Fibroblast of lung (primary cell): ENCODE measurements around the gene CMSS1.

Source experiments
- EZH2 ChIP-seq: IDR thresholded peaks from 2 replicates; pipeline ENCODE4 v1.5.1; 2012; ENCODE audit warnings: low read length, control low read depth, mild to moderate bottlenecking; ENCODE audit errors: missing control alignments
- TF ChIP-seq, protein P1 (sequence below), 2 donors: IDR thresholded peaks in 1 of 2; conservative IDR thresholded peaks in 1 of 2; 1 replicate in 1 of 2; 2 replicates in 1 of 2; pipeline ENCODE4 v1.5.1; 2011 to 2012; ENCODE audit warnings: low read length in 2 of 2, control low read depth in 1 of 2, inconsistent platforms in 1 of 2, low read depth in 1 of 2, mild to moderate bottlenecking in 1 of 2

DNA sequence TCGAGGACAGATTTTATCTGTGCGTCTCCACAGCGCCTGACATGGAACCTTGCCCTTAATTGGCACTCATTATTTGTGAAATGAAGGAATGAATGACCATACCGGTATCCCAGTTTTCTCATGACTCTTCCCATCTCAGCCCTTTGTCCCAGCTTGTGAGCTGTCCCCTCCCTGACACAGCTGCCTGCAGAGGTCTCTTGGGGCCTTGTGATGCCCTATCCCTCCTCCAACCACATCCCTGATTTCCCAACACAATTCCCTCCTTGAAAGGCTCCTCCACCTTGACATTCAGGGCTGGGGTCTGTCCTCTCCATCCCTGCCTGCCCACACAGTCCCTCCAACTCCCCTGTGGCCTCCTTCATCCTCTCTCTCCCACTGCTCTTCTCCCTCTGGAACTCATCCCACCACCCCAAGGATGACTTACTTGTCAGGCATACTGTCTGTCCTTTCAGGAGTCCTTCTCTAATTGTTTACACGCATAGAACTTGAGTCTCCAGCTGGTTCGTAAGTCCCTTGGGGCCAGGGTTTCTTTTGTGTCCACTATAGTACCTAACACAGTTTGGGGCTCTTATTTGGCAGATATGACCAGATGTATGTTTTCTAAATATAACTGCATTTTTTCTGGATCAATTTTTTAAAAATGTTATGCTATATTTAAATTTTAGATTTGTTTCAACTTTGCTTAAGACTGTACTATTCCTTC lies 332.2 kb downstream of the CMSS1 start:
- TF ChIP-seq, protein P1, sequence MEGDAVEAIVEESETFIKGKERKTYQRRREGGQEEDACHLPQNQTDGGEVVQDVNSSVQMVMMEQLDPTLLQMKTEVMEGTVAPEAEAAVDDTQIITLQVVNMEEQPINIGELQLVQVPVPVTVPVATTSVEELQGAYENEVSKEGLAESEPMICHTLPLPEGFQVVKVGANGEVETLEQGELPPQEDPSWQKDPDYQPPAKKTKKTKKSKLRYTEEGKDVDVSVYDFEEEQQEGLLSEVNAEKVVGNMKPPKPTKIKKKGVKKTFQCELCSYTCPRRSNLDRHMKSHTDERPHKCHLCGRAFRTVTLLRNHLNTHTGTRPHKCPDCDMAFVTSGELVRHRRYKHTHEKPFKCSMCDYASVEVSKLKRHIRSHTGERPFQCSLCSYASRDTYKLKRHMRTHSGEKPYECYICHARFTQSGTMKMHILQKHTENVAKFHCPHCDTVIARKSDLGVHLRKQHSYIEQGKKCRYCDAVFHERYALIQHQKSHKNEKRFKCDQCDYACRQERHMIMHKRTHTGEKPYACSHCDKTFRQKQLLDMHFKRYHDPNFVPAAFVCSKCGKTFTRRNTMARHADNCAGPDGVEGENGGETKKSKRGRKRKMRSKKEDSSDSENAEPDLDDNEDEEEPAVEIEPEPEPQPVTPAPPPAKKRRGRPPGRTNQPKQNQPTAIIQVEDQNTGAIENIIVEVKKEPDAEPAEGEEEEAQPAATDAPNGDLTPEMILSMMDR (conservative IDR thresholded peaks at IDR 0.05 in 1 of 2, IDR thresholded peaks at IDR 0.05 in 1 of 2; ENCODE audit: low read depth in 1 of 2, low read length in 2 of 2), result no peak
- no peak for TF ChIP-seq EZH2
